ENCODE results near the gene IFNE. TPM values are rescaled to one million over a fixed set of nuclear protein-coding genes. Genes with fewer than 3 reads are reported as not detected.
A peak's percentile ranks its signal among the peaks of the same experiment; 100 is the strongest.

Gene IFNE, protein sequence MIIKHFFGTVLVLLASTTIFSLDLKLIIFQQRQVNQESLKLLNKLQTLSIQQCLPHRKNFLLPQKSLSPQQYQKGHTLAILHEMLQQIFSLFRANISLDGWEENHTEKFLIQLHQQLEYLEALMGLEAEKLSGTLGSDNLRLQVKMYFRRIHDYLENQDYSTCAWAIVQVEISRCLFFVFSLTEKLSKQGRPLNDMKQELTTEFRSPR
- not detected in 2 replicates for total RNA-seq (2014; rRNA removed; shearing (Covaris generic))
- total RNA-seq (2022), result not detected in 2 replicates
- Bru-seq, nascent RNA, result not detected
- not detected for BruChase-seq, experiment 1, labeled RNA remaining after a 6-hour chase
- BruChase-seq, experiment 2, labeled RNA remaining after a 2-hour chase, result not detected
- long read RNA-seq, result 0 reads

DNA sequence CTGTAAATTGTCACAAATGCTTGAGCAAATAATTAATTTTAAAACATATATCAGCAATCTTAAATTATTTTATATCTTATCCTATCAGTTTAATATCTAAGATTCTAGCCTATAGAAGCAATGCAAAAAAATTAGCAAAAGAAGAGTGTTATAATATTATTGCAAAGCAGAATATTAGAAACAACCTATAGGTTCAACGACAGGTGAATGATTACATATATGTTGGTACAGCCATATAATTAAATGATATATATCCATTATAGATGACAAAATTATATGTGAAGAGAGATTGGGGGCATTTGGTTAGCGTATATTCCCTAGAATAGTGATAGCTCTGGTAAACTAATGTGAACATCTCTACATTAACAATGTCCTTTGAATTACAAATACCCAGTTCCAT is at the start of gene IFNE:
IFNE (minus strand) TSS at position 101 of the 400 bp plus-strand sequence. CDS start 619 bp downstream, outside the sequence.
- BruUV-seq (replicated peaks), result no TSS peak
- no peaks in the 10 kb centered on the region for H3K9me2 ChIP-seq (ENCODE audit: insufficient read depth, low read length)
- H3K36me3 ChIP-seq (ENCODE audit: insufficient read depth, low read length), result no peaks in the 10 kb centered on the region
- H2AFZ ChIP-seq (ENCODE audit: low read length), result no peak within 1 kb of the TSS
- intact Hi-C loops (cut with micrococcal nuclease; ENCODE audit: unreplicated experiment), result no loop called here
- no peak within 1 kb of the TSS for H3K4me3 ChIP-seq (ENCODE audit: low read depth, low read length, poor library complexity, severe bottlenecking)
- H3K27ac ChIP-seq (ENCODE audit: low read depth, low read length, poor library complexity, severe bottlenecking), result no peak within 1 kb of the TSS
- no peak for DNase-seq (ENCODE audit: low spot score)
- ChIA-PET CTCF (ENCODE audit: unreplicated experiment) (no interaction called here), POLR2A (no interaction called here)
- H3K4me1 ChIP-seq (ENCODE audit: insufficient read depth, low read length, poor library complexity, severe bottlenecking), result no peaks in the 10 kb centered on the region
- no peaks in the 10 kb centered on the region for H3K9me3 ChIP-seq (ENCODE audit: low read length)
- no peaks in the 10 kb centered on the region for H4K20me1 ChIP-seq (ENCODE audit: insufficient read depth, low read length)
- no peak for TF ChIP-seq EZH2phosphoT487 (IDR thresholded peaks at IDR 0.05; ENCODE audit: borderline replicate concordance, low read depth, low read length)
- TF ChIP-seq, protein P1, sequence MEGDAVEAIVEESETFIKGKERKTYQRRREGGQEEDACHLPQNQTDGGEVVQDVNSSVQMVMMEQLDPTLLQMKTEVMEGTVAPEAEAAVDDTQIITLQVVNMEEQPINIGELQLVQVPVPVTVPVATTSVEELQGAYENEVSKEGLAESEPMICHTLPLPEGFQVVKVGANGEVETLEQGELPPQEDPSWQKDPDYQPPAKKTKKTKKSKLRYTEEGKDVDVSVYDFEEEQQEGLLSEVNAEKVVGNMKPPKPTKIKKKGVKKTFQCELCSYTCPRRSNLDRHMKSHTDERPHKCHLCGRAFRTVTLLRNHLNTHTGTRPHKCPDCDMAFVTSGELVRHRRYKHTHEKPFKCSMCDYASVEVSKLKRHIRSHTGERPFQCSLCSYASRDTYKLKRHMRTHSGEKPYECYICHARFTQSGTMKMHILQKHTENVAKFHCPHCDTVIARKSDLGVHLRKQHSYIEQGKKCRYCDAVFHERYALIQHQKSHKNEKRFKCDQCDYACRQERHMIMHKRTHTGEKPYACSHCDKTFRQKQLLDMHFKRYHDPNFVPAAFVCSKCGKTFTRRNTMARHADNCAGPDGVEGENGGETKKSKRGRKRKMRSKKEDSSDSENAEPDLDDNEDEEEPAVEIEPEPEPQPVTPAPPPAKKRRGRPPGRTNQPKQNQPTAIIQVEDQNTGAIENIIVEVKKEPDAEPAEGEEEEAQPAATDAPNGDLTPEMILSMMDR (conservative IDR thresholded peaks at IDR 0.05; ENCODE audit: low read length), result no peak
- no peak within 1 kb of the TSS for H3K4me2 ChIP-seq (ENCODE audit: low read length)
- no peaks in the 10 kb centered on the region for H3K79me2 ChIP-seq (ENCODE audit: insufficient read depth, low read depth, low read length)

DNA sequence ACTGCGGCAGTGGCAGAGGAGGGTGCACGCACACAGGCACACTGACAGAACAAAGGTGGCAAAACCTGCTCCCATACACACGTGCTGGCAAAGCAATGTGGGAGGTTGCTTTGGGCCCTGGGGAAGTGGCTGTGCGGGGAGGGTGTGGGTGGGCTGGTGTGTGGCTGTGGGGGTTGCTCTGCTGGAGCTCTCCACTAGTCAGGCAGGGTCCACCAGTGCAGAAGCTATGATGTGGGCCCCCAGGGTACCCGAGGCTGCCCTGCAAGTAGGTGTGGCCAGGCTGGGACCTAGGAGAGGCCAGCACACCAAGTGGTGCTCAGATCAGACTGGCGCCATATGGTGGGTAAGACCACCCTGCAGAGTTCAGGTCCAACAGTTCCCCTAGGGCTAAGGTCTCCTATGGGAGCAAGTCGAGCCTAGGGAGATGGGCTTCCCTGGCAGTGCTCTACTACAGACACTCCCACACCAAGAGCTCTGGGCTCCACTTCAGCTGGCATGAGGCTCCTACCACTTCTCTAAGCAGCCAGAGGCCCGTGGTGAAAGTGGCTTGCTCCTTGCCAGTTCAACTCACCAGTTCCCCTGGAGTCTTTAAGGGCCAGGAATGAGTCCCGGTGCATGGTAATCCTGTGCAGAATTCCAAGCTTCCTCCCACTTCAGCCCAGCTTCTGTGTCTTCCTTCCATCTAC is 46.2 kb upstream of the IFNE start:
- no peaks in the 10 kb centered on the region for H3K36me3 ChIP-seq (ENCODE audit: insufficient read depth, low read length)
- H2AFZ ChIP-seq (ENCODE audit: low read length), result no peak overlapping the region
- no peak overlapping the region for H3K4me2 ChIP-seq (ENCODE audit: low read length)
- no TSS peak for BruUV-seq (replicated peaks)
- no peaks in the 10 kb centered on the region for H4K20me1 ChIP-seq (ENCODE audit: insufficient read depth, low read length)
- H3K4me1 ChIP-seq (ENCODE audit: insufficient read depth, low read length, poor library complexity, severe bottlenecking), result no peaks in the 10 kb centered on the region
- no peaks in the 10 kb centered on the region for H3K9me3 ChIP-seq (ENCODE audit: low read length)
- H3K27ac ChIP-seq (ENCODE audit: low read depth, low read length, poor library complexity, severe bottlenecking), result no peak overlapping the region
- TF ChIP-seq EZH2phosphoT487 (IDR thresholded peaks at IDR 0.05; ENCODE audit: borderline replicate concordance, low read depth, low read length), result no peak
- TF ChIP-seq, protein P1 (conservative IDR thresholded peaks at IDR 0.05; ENCODE audit: low read length), result no peak
- no peaks in the 10 kb centered on the region for H3K9me2 ChIP-seq (ENCODE audit: insufficient read depth, low read length)
- no peak overlapping the region for H3K4me3 ChIP-seq (ENCODE audit: low read depth, low read length, poor library complexity, severe bottlenecking)
- no peak for DNase-seq (ENCODE audit: low spot score)
- no peaks in the 10 kb centered on the region for H3K79me2 ChIP-seq (ENCODE audit: insufficient read depth, low read depth, low read length)
- CTCF ChIA-PET (ENCODE audit: unreplicated experiment), result no interaction called here
- POLR2A ChIA-PET, result no interaction called here
- intact Hi-C loops (cut with micrococcal nuclease; ENCODE audit: unreplicated experiment), result no loop called here

DNA sequence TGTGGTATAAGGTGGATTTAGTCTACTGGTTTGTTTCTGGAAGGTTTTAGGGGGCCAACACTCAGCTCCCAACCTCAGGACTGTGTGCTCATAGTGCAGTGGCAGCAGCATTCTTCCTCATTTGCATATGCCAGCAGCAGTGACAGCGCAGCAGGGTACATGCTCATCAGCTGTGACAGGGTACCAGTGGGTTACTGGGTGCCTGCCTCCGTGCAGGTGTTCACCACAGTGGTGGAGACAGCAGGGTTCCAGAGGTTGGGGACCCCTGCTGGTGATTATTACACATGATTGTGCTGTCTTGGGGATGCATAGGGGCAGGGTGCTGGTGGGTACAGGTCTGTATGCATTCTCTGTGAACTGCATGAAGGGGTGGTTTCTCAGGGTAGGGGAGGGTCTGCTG is 45.5 kb upstream of the IFNE start:
- intact Hi-C loops (cut with micrococcal nuclease; ENCODE audit: unreplicated experiment), result no loop called here
- BruUV-seq (replicated peaks), result no TSS peak
- no peaks in the 10 kb centered on the region for H3K79me2 ChIP-seq (ENCODE audit: insufficient read depth, low read depth, low read length)

More for the DNA sequence above, 45.5 kb upstream of the IFNE start:
- Histone ChIP-seq H3K4me1 (ENCODE audit: insufficient read depth, low read length, poor library complexity, severe bottlenecking) (no peaks in the 10 kb centered on the region), H4K20me1 (ENCODE audit: insufficient read depth, low read length) (no peaks in the 10 kb centered on the region), H3K4me2 (ENCODE audit: low read length) (no peak overlapping the region), H3K4me3 (ENCODE audit: low read depth, low read length, poor library complexity, severe bottlenecking) (no peak overlapping the region), H3K27ac (ENCODE audit: low read depth, low read length, poor library complexity, severe bottlenecking) (no peak overlapping the region), H3K9me2 (ENCODE audit: insufficient read depth, low read length) (no peaks in the 10 kb centered on the region), H3K36me3 (ENCODE audit: insufficient read depth, low read length) (no peaks in the 10 kb centered on the region), H3K9me3 (ENCODE audit: low read length) (no peaks in the 10 kb centered on the region), H2AFZ (ENCODE audit: low read length) (no peak overlapping the region)
- peak; percentile 5 for DNase-seq (ENCODE audit: low spot score)
- CTCF ChIA-PET (ENCODE audit: unreplicated experiment), result no interaction called here
- POLR2A ChIA-PET, result interaction anchor here (1.1 kb wide), 1 partner anchor 996 kb away, joined by 4 read pairs; no protein-coding TSS in a partner anchor
- no peak for TF ChIP-seq EZH2phosphoT487 (IDR thresholded peaks at IDR 0.05; ENCODE audit: borderline replicate concordance, low read depth, low read length)
- TF ChIP-seq, protein P1 (conservative IDR thresholded peaks at IDR 0.05; ENCODE audit: low read length), result peak; percentile 34
